Forelimb muscle (tissue), 1 donor: ENCODE data around the gene DPP8. TPM values are rescaled to one million over a fixed set of nuclear protein-coding genes. Genes with fewer than 3 reads are reported as not detected.
"Not testable (repeated sequence)": the region's sequence is repeated elsewhere in the genome, so short reads cannot be mapped to it uniquely, and the experiment has no call there.

ENCODE experiments used
- DNase-seq: peaks from one replicate; pipeline ENCODE4 v3.0.0-alpha.2; 2013; ENCODE audit warnings: low read depth
- polyA plus RNA-seq: library from polyadenylated mRNA; unstranded; fragments of 120-200 nt; gene quantifications from one replicate; pipeline ENCODE4 v1.2.1, GENCODE V29; 2013; ENCODE audit not compliant: insufficient read length

Gene DPP8
- polyA plus RNA-seq, 1 donor = 24.5 TPM

DNA sequence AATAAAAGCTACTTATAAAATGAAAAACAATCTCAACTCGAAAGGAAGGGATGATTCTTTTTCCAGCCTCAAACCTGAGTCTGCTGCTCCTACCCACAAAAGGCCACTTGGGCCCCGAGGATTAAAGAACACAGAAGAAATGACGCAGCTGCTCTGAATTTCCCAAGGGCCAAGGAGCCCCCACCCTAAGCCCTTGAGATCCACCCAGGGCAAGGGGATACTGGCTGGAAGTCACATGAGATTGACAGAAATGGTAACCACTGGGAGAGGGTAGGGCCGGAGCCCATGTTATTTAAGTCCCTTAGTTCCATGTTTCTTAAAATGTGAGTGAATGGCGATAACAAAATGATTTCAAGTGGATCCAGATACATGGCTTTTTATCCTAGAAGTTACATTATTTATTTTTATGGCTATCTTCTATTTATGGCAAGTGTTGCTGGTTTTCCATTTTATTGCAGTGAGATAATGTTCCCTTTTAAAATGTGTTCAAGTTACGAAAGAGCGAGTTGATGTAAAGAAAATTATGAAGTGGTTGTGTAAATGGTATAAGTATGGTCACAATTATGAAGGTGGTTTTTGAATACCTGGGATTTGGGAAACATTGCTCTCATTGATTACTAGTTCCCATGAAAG is 111.6 kb downstream of the DPP8 start:
- DNase-seq = no peak

DNA sequence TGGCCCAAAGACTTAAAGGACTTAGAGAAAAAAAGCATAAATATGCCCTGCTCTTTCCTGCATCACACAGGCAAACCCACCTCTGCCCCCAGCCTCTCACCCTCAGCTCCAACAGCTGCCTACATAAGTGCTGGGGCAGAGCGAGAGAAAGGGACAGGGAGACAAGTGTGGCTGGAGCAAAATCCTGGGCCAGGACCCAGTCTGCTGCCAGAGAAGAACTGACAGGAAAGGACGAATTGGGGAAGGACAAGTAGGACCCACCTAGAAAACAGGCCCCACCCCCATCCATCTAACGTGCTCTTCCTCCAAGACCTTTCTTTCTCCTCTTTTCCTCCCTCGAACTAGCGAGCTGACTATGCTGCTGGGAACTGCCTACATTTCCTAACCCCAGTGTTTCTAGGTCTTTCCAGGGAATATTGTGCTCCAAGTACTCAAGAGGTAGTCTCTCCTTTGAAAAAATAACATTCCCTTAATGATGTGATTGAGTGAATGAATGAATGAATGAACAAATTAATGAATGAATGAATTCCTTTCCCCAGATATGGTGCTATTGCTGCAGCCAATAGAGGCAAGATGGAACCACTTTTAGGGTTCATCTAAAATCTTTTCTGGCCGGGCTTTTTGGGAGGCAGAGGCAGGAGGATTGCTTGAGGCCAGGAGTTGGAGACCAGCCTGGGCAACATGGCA is 113.2 kb downstream of the DPP8 start:
- no peak for DNase-seq

DNA sequence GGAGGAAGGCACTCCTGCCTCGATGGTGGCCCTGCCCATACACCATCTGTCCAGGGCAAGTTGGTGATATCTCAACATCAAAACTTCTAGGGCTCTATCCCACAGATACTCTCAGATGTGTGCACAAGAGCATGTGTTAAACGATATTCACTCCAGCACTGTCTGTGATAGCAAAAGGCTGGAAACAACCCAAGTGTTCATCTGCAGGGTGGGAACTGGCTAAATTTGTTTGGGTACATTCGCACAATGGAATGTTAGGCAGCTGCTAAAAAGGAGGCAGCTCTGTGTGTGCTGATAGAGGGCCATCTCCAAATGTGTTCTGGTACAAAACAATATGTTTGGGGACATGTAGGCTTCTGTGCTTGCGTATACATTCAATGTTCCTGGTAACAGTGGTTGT is 114.5 kb downstream of the DPP8 start:
- DNase-seq = no peak

DNA sequence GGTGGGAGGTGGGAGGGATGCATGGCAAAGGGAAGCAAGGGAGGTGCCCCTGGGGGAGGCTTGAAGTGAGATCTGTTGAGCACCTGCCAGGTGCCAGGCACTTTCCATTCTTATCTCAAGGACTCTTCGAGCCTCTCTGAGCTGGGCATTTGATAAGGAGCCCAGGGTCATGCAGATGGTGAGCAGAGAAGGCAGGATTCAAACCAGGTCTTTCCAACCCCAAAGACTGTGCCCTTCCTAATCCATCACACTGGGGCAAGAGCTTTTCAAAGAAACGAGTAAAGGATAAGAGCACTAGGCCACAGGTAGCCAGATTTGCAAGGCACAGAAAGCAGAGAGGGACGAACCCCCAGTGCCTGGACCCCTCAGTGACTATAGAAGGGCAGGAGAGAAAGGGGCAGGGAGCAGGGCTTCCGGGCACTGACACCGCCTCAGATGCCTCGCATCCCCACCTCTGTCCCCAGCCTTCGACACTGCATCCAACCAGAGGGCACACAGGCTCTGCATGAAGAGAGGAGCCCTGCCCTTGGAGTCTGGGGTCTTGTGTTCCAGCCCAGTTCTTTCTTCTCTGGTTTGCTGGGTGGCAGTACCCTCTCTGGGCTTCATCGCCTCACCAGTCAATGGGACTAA is 115.8 kb downstream of the DPP8 start:
- no peak for DNase-seq

DNA sequence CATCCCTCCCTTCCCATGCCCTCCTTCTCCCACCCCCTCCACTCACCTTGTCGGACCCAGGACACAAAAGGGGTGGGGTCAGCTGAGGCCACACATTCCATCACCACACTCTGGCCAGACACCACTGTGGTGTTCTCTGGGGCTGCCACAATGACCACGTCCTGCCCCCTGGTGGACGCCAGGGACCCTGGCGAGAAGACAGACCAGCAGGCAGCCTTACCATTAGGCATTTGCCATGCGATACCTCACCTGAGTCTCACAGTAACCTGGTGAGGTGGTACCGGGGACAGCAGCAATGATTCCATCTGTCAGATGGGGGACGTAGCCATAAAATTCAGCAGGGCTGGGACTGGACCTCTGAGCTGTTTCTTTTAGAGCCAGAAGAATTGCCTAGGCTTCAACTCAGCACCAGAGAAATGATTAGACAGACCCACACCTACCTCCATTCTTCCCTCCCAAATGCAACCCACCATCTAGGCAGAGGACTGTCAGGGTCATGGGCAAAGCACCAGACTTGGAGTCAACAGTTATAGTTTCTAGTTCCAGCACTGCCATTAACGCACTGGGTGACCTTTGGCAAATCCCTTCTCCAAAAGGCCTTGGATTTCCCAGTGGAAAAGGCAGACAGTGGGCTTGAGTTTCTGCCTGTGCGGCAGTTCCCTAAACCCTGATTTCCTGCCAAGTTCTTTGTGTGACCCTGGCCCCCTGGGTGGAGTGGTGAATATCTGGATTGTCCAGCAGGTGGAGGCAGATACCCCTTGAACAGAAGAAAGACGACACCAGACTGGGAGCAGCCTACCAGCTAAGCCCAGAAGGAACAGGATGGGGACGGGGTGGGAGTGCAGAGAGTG is 116.5 kb downstream of the DPP8 start:
- peak; percentile 67 for DNase-seq

DNA sequence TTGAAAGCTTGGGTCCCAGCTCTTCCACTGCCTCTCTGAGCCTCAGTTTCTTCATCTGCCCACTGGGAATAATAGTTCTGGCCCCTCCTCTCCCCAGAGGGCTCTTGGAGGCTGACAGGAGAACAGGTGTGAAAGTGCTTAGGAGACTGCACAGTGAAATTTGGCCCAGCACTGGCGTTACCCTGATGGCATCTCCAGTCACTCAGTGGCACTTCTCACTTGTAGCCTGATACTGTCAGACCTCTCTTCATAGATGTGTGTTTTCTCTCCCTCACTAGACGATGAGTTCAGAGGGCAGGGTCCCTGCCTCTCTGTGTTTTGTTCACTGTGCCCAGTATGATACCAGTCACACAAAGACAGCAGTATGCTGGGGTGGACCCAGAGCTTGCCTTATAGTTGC is 117.5 kb downstream of the DPP8 start:
- no peak for DNase-seq

DNA sequence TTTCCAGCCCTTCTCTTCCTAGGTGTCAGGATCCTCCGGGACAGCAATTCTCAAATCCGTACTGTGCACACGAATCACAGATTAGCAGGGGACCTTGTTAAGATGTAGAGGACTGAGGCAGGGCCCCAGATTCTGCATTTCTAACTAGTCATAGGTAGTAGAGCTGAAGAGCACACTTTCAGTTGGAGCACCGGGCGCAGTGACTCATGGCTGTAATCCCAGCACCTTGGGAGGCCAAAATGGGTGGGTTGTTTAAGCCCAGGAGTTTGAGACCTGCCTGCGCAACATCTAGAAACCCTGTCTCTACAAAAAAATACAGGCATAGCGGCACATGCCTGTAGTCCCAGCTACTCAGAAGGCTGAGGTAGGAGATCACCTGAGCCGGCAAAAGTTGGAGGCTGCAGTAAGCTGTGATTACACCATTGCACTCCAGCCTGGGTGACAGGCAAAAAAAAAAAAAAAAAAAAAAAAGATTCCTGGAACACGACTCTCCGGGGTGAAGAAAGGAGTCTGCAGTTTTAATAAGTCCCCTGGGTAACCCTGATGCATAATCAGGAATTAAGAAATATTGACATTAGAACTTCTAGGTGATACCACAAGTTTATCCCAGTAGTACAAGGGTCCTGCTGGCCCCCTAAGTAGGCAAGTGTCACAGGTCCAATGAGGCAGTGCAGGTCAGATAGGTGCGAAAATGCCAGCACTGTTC is 118.3 kb downstream of the DPP8 start:
- DNase-seq = no peak

DNA sequence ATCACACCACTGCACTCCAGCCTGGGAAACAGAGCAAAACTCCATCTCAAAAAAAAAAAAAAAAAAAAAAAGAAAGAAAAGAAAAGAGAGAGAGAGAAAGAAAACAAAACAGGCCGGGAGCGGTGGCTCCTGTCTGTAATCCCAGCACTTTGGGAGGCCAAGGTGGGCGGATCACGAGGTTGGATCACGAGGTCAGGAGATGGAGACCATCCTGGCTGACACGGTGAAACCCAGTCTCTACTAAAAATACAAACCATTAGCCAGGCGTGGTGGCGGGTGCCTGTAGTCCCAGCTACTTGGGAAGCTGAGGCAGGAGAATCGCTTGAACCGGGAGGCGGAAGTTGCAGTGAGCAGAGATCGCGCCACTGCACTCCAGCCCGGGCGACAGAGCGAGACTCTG is 119.0 kb downstream of the DPP8 start:
- not testable (repeated sequence) for DNase-seq

DNA sequence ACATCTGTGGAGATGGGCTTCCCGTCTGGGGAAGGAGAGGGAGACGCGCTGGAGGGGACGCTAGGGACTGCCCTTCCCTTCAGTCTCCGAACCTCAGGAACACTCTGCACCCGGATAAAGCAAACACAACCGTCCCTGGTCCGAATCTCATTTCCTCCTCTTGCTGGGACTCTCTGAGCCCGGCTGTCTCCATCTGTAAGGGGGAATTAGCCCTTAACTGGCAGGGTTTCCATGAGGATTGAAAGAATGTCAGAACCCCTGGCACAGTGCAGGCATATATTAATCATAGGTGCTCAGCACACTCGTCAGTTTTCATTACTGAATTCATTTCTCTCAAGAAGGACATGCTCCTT is 120.5 kb downstream of the DPP8 start:
- DNase-seq = no peak

DNA sequence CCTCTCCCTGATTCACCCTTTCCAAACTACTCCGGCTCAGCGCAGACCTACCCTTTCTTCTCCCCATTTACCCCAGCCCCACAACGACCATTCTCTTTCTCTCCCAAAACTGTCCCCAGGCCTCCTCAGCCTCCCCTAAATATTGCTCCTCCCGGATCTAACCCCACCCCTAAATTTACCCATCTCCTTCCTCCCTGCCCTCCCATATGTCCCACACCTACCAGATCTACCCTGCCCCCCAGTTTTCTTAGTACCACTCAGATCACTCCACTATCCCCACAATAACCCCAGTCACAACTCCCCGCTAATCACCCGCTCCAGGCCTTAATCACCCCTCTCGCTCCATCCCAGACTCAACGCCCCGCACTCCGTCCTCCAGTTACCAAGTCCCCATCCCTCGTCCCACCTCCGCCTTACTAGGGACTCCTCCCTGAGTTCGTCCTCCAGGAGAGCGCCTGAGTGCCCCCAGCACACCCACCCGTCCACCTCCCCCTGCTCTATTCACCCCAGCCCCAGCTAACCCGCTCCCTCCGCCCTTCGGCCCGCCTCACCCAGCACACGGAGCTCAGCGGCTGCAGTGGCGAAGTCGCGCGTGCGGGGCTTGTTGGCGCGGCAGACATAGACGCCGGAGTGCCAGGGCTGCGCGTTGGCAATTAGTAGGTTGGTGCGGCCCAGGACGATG is 121.1 kb downstream of the DPP8 start:
- DNase-seq = no peak

DNA sequence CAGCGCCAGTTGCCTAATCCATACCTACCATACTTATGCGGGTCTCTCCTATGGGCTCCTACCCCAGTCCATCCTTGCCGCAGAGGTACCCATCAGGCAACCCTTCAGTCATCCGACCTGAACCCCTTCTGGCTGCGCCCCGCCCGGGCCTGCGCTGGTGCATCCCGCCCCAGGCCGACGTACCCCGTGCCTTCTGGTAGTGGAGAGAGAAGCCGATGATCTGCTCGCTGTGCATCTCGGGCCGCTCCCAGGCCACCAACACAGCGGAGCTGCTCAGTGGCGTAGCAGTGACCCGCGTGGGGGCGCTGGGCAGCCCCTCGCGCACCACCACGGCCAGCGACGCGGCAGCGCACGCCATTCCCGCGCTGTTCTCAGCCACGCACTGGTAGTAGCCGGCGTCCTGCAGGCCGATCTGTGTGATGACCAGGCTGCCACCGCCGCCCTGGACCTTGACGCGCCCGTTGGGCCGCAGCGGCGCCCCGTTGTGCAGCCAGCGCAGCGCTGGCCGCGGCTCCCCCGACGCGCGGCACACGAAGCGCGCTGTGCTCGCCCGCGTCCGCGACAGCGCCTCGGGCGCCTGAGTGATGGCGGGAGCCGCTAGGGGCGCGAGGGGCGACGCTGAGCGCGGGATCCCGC is 121.8 kb downstream of the DPP8 start:
- no peak for DNase-seq

DNA sequence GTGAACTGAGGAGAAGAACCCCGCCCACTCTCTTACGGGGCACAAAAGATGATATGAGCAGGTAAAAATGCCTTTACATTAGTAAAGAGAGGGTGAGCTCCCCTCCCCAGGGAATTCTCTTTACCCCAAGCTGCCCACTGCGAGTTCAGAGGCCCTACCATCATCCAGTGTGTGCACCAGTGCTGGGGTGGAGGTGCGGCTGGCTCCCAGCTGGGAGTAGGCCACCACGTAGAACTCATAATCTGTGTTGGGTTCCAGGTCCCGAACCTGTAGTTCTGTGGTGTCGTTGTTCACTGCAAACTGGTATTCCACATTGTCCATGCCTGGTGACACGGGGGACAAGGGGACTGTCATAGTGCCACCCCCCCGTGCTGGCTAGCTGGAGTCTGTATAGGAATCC is 122.6 kb downstream of the DPP8 start:
- no peak for DNase-seq

DNA sequence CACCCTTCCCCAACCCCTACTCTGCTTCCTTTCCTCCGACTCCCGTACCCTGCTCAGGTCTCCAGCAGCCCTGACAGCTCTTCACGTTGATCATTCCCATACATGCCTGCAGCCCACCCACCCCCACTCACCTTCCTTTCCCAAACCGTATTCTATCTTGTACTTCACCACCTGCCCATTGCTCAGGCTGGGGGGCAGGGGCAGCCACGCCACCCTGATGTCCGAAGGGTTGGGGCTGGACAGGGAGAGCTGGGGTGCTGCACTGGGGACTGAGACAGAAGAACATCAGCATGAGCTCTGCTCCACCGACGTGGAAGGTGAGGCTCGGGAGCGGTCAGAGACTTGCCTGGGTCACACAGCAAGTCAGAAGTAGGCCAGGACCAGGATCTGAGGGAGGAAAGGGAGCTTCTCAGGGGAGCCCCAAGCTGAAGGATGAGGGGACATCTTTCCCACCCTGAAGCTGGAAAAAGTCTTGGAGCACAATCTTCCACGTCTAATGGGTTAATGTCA is 123.2 kb downstream of the DPP8 start:
- DNase-seq = no peak

DNA sequence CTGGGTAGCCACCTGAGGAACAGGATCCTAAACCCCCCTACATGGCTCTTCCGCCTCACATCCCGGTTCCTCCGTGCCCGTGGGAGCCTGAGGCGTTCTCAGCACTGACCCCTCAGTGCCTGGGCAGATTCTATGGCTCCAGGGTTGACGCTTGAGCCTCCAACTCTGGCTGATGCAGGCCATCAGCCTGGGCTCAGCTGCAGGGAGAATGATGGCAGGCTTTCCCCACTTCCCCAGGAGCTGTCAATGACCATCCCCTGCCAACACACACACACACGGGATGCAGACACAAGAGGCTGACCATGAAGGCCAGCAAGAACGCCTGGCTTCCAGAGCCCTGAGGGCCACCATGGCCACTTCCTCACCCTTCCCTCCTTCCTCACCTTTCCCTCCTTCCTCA is 123.9 kb downstream of the DPP8 start:
- DNase-seq = no peak

DNA sequence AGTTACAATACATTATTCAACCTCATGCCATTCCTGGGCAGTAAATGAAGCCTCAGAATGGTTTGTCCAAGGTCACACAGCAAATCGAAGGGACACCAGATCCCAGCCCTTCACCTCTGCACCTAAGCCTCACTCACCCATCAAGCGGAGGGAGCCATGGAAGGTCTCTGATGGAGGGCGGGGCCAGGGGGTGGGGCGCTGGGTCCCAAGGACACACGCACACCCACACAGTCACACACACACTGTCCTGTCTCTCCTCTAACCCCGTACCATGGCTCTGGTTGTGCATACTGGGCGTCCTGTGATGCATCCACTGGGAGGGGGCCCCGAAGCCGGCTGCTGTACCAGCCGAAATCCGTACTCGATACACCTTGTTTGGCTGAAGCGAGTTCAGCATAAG is 124.4 kb downstream of the DPP8 start:
- no peak for DNase-seq

Other genes starting within 250 kb of the DPP8 start
- gene PARP16, start 230.8 kb downstream of the DPP8 start, polyA plus RNA-seq = 13.0 TPM
- gene RNU5A-1, start 221.6 kb downstream of the DPP8 start, polyA plus RNA-seq = not detected
- gene RNU5B-1, start 213.0 kb downstream of the DPP8 start, polyA plus RNA-seq = not detected
- gene IGDCC3, start 139.7 kb downstream of the DPP8 start, polyA plus RNA-seq = 3.7 TPM
- 95.6 TPM for gene IGDCC4, start 94.7 kb downstream of the DPP8 start, polyA plus RNA-seq
- gene HACD3, start 12.8 kb upstream of the DPP8 start, polyA plus RNA-seq = 38.4 TPM
- gene INTS14, start 93.4 kb upstream of the DPP8 start, polyA plus RNA-seq = 21.4 TPM
- gene SLC24A1, start 104.2 kb upstream of the DPP8 start, polyA plus RNA-seq = 7.2 TPM